Stimulated activated CD8-positive, alpha-beta memory T cell treated with anti-CD3 and anti-CD28 coated beads, Interleukin-12 subunit alpha, Interleukin-12 subunit beta, amount 100 ng/mL, for 1 hour (primary cell): ENCODE data around the gene HRH1.
"Not testable (repeated sequence)": the region's sequence is repeated elsewhere in the genome, so short reads cannot be mapped to it uniquely, and the experiment has no call there.

Experiments used
- DNase-seq: peaks from one replicate; pipeline ENCODE4 v3.0.0-alpha.2; 2020; ENCODE audit warnings: low read depth

The HRH1 gene

DNA sequence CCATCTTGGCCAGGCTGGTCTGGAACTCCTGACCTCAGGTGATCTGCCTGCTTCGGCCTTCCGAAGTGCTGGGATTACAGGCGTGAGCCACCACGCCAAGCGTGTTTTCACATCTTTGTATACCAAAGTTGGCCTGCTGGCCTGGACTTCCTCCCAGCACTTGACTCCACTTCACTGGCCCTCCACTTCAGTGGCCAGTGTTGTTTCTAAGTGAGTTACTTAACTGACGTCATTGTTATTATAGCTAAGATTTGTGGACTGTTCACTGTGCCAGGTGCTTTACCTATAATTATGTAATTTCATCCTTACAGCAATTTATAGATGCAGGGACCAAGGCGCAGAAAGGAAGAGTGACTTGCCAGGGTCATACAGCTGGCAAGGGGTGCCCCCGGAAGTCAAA, 52.0 kb downstream of the HRH1 start:
- no peak for DNase-seq

DNA sequence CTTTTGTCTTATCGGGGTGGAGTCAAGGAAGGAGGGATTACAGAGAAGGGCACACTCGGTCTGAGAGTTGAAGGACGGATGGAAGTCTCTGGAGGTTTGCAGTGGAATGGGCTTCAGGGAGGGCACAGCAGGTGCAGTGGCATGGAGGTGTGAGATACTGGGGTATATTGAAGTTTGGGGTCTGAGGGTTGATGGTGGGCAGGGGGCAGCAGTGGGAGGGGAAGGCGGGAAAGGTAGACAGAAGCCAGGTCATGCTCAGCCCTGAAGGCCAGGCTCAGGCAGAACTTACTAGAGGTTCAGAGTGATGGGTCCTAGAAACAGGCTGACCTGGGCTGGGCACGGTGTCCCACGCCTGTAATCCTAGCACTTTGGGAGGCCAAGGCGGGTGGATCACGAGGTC, 52.7 kb downstream of the HRH1 start:
- DNase-seq: no peak

DNA sequence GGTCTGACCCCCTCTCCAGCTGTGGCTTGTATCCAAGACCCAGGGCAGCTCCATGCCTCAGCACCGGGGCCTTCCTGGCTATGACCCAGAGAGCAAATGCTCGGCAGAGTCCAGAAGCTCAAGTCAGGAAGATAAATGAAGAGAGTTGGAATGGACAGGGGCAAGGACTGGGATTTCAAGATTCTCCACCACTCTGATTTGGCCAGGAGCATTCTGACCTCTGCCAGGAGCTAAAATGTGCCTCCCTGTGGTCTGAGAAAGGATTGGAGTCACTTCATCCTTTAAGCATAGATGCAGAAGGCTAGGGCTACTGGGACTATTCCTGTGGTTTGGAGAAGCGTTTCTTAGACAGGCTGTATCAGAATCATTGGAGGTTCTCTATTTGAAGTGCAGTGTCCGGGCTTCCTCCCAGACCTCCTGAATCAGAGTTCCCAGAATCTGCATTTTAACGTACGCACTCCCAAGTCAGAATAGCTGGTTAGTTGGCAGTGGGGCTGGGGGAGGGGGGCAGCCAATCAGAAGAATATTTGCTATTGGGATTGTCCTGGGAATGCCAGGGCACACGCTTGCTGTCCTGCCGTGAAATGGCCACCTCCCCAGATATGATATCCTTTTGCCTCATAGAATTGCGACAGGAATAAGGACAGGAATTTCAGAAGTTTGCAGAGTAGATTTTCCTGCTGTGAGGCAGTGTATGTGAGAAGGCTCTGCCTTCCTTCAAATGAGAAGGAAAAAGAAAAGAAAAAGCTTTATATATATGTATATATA, 57.4 kb downstream of the HRH1 start:
- no peak for DNase-seq

DNA sequence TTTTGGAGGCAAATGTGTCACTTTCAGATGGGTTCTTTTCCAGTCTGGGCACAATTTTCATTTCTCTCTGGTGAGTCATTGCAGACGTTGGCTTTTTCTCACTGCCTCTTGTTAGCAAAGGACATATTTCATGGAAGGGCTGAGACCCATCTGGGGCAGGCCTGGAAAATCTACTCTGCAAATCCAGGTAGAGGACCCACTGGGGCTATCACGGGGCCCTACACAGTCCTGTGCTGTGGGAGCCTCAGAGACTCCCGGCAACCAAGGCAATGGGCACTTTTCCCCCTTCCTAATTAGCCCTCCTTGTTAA, 58.0 kb downstream of the HRH1 start:
- DNase-seq: no peak

DNA sequence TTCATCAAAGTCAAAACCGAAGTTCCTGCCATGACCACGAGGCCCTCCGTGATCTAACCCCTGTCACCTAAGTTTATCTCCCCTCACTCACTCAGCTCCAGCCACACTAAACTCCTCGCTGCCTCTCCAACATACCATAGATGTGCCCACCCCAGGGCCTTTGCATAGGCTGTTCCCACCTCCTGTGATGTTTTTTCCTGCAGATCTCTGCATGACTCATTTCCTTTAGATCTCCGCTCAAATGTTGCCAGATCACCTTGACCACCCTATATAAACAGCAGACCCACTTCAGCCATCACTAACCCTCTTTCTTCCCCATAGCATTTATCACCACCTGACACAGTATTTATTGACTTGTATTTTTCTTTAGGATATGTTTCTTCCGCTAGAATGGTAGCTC, 58.5 kb downstream of the HRH1 start:
- DNase-seq: no peak

DNA sequence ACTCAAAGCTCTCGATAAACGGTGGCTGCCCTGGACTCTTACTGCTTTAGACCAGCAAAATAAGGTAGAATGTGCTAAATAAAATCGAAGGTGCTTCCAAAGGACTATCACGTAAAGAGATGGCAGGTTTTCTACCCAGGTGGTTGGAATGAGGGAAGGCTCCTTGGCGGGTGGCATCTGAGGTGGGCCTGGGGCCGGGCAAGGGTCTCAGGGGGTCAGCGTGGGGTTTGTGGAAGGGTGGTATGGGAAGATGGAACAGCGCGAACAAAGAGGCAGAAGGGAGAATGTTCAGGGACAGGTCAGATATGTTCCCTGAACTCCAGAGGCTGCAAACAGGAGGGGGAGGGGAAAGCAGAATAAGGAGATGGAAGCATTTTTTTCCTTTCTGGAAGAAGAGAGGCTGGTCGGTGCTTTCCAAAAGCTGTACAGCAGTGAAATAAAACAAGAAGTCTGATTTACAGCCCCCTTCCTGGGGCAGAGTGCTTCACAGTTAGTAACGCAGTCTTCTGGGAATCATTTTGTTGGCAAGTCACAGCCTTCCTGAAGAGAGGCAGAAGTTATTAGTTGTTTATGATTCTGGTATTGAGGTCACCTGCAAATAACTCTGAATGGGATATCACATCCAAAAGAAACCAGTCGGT, 59.6 kb downstream of the HRH1 start:
- DNase-seq: no peak

DNA sequence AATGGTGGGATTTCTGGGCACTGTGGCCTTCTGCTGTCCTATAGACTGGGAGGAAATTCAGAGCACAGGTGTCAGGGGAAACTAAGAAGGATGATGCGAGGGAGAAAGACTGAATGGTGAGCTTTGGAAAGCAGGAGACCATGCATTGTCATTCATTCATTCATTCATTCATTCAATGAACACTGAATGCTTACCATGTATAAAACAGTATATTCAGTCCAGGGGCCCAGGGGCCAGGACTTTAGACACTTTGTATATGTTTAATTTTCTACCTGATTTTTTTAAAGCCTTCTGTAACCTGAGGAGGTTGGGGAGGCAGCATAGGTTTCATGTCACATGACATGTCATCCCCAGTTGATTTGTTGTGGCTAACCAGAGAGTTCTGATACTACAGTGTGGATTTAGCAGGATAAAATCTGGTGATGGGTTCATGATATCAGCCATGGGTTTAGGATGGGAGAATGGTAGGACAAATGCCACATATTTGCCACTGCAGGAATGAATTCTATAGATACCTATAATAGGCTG, 60.2 kb downstream of the HRH1 start:
- no peak for DNase-seq

DNA sequence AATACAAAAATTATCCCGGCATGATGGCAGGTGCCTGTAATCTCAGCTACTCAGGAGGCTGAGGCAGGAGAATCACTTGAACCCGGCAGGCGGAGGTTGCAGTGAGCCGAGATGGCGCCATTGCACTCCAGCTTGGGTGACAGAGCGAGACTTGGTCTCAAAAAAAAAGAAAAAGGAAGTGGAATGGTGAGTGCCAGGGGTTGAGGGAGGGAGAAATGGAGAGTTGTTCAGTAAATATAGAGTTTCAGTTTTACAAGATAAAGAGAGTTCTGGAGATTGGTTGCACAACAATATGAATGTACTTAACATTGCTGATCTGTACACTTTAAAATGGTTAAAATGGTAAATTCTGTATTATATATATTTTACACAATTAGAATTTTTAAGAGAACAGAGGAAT, 63.1 kb downstream of the HRH1 start:
- not testable (repeated sequence) for DNase-seq

DNA sequence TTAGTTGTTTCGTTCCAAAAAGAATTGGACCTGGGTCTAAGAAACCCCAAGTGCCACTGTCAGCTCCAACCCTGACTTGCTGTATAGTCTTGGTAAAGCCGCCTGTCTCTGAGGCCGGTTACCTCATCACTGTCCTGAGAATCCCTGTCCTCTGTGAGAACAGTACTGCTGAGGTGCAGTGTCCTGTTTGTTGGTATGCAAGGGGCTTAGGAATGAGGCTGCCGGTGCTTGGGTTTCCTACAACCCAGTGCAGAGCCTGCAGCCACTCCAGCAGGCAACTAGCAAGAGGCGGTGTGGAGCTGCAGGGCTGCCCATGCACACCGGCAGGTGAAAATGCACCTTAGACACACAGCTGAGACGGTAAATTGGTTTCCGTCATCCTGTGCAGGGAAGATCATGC, 65.9 kb downstream of the HRH1 start:
- DNase-seq: no peak

DNA sequence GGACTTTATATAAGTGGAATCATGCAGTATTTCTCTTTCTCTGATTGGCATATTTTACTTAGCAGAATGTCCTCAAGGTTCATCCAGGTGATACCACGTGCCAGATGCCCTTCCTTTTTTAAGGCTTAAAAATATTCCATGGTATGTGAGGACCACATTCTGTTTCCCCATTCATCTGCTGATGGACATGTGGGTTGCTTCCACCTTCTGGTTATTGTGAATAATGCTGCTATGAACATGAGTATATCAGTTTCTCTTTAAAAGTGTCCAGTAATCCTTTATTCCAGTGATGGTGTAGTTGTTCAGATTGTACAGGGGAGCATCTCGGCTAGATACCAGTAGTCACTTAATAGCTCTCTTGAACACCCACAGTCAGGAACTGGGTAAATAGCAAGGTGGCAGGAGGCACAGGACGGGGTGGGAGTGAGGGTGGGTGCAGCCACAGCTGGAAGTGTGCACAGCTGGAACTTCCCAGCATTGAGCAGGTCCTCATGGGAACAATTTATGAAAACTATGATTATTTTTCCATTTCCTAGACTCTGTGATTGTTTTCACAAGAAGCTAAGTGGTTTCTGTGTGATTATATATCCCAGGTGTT, 67.6 kb downstream of the HRH1 start:
- no peak for DNase-seq

DNA sequence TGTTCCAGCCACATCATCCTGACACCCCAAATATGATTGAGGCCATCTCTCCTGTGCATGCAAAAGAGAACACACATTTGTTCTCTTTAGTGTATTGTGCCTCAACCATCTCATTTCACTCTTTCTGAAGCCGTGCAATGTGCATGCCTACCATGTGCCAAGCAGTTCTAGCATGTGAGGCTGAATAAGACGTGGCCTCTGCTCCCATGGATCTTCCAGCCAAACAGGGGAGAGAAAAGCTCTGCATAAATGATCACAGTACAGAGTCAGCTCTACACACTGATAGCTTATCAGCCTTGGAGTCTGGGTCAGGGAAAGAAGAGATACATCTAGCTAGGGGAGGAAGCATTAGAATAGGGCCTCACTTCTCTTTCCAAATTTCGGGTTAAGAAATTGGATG, 69.7 kb downstream of the HRH1 start:
- DNase-seq: no peak

DNA sequence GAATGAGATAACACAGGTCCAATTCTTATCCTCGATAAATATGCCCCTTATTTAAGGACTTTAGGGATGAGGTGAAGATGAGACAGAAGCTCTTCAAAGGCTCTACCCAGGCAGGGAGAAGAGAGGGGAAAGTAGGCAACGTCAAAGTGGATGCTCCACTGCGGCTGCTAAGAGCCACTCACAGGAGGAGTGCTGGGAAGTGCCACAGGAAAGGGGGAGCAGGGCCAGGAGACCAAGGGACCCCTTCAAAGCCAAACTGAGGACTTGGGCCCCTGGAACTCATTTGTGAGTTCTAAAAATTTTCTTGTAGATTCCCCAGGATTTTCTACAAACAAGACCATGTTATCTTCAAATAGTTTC, 70.6 kb downstream of the HRH1 start:
- DNase-seq: no peak

DNA sequence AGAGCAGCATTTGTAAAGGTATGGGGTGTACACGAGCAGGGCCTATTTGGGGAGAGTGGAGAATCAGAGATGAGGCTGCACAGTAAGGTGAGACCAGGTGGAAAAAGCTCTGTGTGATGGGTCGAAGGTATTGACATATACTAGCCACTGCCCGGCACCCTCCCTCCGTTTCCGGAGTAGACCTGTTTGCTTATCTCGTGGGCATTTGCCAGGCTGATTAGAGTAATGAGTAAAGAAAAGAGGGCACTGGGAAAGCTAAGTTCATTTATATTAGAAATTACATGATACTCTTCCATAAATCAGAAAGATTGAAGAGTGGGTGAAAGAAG, 71.7 kb downstream of the HRH1 start:
- no peak for DNase-seq

DNA sequence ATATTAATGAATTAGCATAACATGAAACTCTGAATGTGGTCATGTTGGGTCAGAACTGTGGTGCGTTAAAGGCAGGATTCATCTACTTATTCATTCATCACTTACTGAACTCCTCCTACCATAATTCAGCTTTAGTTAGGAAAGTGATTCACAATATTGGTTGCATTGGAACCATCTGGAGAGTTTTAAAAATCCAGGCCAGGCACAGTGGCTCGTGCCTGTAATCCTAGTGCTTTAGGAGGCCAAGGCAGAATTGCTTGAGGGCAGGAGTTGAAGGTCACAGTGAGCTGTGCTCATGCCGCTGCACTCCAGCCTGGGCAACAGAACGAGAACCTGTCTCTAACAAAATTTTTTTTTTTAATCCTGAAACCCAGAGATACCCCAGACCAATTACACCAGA, 73.7 kb downstream of the HRH1 start:
- no peak for DNase-seq

DNA sequence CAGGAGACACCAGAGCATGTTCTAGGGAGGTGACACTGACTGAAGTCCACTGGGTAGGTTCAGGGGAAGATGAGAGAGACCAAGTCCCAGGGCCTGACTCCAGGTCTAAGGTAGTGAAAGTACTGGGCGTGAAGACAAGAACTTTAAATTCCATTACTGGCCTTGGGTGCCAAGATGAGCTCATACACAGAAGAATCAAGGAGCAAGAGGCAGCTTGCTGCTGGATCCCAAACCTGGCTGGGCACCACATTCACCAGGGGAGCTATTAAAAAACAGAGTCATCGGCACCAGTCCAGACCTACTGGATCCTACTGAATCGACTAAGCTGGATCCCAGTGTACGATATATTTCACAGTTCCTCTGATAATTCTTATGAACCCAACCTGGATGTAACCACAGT, 75.8 kb downstream of the HRH1 start:
- no peak for DNase-seq

DNA sequence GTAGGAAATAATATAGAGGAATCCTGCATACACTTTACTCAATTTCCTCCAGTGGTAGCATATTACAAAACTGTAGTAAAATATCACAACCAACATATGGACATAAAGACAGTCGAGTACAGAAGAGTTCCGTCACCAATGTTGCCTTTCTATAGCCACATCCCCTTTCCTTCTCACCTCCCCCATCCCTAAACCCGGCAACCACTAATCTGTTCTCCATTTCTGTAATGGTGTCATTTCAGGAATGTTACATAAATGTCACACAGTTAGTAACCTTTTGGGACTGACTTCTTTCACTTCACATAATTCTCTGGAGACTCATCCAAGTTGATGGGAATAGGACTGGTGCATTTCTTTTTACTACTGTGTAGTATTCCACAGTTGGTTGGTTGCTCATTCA, 76.5 kb downstream of the HRH1 start:
- no peak for DNase-seq

DNA sequence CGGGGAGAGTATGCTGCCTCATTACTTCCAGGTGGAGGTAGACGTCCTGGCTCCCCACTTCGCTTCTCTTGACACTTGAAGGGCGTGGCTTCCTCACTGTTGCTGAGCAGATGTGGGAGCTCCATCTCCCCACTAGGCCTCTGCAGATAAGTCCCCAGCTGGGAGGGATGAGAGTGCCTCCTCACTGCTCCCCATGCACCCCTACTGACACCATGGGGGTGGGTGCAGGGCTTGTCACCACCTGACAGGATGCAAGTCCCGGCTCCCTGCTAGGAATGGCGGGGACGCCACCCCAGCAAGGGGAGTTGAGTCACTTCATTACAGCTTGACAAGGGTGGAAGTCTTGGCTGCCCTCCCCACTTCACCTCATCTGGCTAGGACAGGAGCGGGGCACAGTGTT, 81.1 kb downstream of the HRH1 start:
- DNase-seq: no peak

DNA sequence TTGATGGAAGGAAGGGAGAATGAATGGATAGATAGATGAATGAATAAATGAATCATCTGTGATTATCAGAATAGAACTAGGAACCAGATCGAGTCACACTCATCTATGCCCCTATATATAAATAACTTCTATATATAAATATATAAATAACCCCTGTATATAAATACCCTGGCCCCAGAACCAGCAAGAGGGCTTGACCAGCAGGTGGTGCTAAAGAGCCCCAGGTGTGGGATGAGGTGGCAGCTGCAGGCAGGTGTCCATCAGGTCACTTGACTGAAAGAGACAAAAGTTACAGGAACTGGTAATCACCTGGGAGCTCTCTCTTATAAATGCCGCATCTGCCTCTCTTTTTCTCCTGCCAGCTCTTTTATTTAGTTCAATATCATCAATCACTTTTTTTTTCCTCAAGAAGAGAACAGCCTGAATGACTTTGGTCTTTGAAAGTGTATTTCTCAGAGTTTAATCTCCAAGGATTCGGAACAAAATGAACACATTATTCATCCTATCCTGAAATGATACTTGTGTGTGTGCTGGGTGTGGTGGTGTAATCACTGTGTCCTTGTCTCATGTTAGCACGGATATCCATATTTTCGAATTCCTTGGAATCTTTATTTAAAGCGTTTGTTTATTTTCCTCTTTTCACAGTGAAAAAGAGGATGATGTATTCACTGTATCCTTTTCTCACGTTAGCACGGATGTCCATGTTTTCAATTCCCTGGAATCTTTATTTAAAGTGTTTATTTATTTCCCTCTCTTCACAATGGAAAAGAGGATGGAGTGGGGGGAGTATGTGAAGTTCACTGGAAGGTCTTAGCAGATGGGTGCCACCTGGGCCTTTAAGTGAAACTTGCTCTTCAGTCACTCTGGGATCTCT, 82.5 kb downstream of the HRH1 start:
- DNase-seq: peak; percentile 76

DNA sequence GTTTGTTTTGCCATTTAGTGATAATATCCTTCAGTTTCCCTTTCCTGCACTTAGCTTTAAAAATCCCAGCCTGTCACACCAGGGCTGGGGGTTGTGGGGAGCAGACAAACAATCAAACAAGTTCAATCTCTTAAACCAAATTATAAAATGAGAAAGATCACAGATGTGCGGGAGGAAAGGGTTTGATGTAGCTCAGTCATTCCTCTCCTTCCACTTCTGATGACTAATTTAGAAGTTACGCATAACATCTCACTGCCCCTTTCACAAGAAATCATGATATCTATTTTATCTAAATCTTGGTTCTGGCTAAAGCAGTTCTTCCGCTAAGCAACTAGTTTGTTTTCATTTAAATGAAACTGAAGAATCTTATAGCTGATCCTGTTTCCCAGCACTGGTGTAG, 83.8 kb downstream of the HRH1 start:
- DNase-seq: no peak

DNA sequence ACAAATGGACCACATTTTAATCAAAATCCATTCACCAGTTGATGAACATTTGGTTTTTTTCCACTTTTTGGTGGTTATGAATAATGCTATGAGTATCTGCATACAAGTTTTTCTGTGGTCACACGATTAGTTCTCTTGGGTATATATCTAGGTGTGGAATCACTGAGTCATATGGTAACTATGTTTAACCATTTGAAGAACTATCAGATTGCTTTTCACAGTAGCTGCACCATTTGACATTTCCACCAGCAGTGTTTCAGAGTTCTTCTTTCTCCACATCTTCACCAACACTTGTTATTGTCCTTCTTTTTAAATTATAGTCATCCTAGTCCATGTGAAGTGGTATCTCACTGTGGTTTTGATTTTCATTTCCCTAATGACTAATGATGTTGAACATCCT, 84.6 kb downstream of the HRH1 start:
- no peak for DNase-seq

DNA sequence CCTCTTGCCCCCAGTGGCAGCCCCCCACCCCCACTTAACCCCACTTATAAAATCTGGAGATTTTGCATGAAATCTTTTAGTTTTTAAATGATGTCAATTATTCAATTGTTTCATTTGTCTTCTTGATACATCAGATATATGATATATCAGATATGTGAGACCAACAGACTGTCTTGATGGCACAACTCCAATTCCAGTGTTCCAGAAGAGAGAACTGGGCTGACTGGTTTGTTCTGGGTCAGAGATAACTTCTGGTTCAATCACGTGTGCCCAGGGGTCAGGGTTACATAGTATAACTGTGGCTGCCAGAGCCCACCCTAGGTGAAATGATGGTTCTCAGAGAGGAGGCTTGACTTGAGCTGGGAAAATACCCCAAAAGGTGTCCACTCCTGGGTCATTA, 85.5 kb downstream of the HRH1 start:
- no peak for DNase-seq

DNA sequence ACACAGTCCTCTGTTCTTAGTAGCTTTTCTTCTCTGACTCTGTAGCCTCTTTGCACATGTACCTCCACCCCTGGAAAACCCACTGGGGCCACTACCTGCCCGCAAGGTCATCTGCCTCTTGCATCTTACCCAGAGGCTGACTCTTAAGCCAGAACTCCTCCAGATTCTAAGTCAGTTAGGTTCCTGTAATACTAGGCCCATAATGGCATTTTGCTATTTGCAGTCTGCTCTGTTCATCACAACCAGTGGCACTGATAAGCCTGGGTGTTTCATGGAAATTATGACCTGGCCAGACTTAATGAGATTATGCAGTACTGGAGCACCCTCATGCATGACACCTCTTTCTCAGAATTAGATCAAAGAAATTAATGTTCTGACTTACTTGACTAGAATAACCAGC, 86.2 kb downstream of the HRH1 start:
- no peak for DNase-seq

DNA sequence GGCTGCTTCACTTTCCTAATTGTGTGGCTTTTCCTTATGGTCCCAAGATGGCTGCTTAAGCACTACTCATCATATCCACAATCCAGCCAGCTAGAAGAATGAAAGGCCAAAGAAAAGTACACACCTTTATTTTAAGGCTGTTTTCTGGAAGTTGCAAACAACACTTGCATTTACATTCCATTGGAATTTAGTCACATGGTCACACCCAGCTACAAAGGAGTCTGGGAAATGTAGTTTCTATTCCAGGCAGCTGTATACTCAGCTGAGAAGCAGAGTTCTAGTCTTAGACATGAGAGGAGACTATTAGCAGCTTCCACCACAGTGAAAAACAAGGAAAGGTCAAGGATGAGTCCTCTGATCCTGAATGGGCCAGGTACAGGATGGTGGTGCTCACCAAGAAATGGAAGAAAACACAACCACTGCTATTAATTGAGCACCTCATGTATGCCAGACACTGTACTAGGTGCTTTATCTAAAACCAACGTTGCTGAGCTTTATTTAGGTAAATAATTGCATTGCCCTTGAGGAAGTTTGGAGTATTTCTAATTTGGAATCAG, 89.9 kb downstream of the HRH1 start:
- DNase-seq: no peak
